Activated CD4-positive, alpha-beta T cell treated with anti-CD3 and anti-CD28 coated beads for 36 hours (primary cell): Measurements from ENCODE around the gene PDCD5. TPM values are rescaled to one million over a fixed set of nuclear protein-coding genes. Genes with fewer than 3 reads are reported as not detected.
"Not testable (repeated sequence)": the region's sequence is repeated elsewhere in the genome, so short reads cannot be mapped to it uniquely, and the experiment has no call there.

Source experiments
- ATAC-seq: fragments of 200-7000 bp; cut with Tn5 transposase; one replicate; pipeline ENCODE4 v1.10.0; 2021; ENCODE audit warnings: mild to moderate bottlenecking, moderate library complexity
- CTCF ChIA-PET: fragments of 350-600 bp; sonication (Branson Sonifier 250); formaldehyde crosslinking; loops from one replicate; lab custom pipeline; 2021; ENCODE audit warnings: antibody characterized with exemption; lab: Charles Lee
- POLR2A ChIA-PET: fragments of 350-600 bp; sonication (Branson Sonifier 250); formaldehyde crosslinking; loops from one replicate; lab custom pipeline; 2021; ENCODE audit warnings: antibody characterized with exemption, inconsistent platforms; lab: Charles Lee
- DNase-seq: peaks from one replicate; pipeline ENCODE4 v3.0.0-alpha.2; 2020
- H3K27ac Mint-ChIP-seq: one replicate; pipeline ENCODE4 v1.8.0; 2021; ENCODE audit warnings: mixed read lengths
- H3K27me3 Mint-ChIP-seq: one replicate; pipeline ENCODE4 v1.8.0; 2021; ENCODE audit warnings: mixed read lengths
- H3K36me3 Mint-ChIP-seq: one replicate; pipeline ENCODE4 v1.8.0; 2021; ENCODE audit warnings: low read depth, mixed read lengths
- H3K4me1 Mint-ChIP-seq: one replicate; pipeline ENCODE4 v1.8.0; 2021; ENCODE audit warnings: mixed read lengths
- H3K4me3 Mint-ChIP-seq: one replicate; pipeline ENCODE4 v1.8.0; 2021; ENCODE audit warnings: mild to moderate bottlenecking, moderate library complexity, mixed read lengths
- H3K9me3 Mint-ChIP-seq: one replicate; pipeline ENCODE4 v1.8.0; 2021; ENCODE audit warnings: low read depth, mixed read lengths
- intact Hi-C, 2 experiments: fragments of 100-400 bp; cut with DNase I in 1 of 2; cut with micrococcal nuclease in 1 of 2; formaldehyde crosslinking; loops; one replicate each; pipeline versions ENCODE4 v1.14.2 to v1.15.1; 2022 to 2024; cut with DNase I, micrococcal nuclease
- total RNA-seq, 2 experiments: library from RNA; stranded (reverse); gene quantifications; one replicate each; pipeline ENCODE4 v1.2.3, GENCODE V29; 2021

PDCD5 gene
- total RNA-seq, 2 experiments from 2014 or later = 268 to 272 TPM

DNA sequence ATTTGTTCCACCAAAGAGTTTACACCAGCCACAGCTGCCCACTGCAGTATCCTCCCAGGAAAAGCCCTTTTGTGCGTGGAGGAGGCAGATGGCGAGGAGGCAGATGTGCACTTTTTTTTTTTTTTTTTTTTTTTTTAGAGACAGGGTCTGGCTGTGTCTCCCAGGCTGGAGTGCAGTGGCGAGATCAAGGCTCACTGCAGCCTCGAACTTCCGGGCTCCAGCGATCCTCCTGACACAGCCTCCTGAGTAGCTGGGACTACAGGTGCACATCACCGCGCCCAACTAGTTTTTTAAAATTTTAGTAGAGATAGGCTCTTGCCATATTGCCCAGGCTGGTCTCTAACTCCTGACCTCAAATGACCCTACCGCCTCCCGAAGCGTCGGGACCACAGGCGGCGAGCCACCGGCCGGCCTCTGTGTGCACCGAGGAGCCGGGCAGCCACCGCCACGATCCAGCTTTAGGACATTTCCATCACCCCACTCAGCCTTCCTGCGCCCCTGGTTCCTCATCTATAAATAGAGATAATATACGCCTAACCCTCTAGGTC is 563 bp upstream of the PDCD5 start:
- peak; percentile 11 for ATAC-seq
- no peak for DNase-seq
- ChIA-PET CTCF (interaction anchor here (0.8 to 1.2 kb wide), 3 partner anchors 8 to 241 kb away, joined by 4 to 6 read pairs (median 4); no protein-coding TSS in a partner anchor), POLR2A (interaction anchor here (0.6 to 0.9 kb wide), 3 partner anchors 15 to 37 kb away, joined by 3 to 4 read pairs (median 4); no protein-coding TSS in a partner anchor)
- peaks cover 29% of the 10 kb centered on the region for H3K36me3 Mint-ChIP-seq
- H3K4me1 Mint-ChIP-seq = peaks cover 28% of the 10 kb centered on the region
- peak overlapping the region; percentile 92 for H3K4me3 Mint-ChIP-seq
- peaks cover 2% of the 10 kb centered on the region for H3K27me3 Mint-ChIP-seq
- H3K9me3 Mint-ChIP-seq = no peaks in the 10 kb centered on the region
- peak overlapping the region; percentile 91 for H3K27ac Mint-ChIP-seq
- intact Hi-C loops = loop anchor here (2.0 to 5.0 kb wide), 5 partner anchors 112 to 792 kb away; partner anchors contain the start of genes CEBPG (in 1 of the 2), GPATCH1 (in 1 of the 2) and NUDT19 (in 1 of the 2)

DNA sequence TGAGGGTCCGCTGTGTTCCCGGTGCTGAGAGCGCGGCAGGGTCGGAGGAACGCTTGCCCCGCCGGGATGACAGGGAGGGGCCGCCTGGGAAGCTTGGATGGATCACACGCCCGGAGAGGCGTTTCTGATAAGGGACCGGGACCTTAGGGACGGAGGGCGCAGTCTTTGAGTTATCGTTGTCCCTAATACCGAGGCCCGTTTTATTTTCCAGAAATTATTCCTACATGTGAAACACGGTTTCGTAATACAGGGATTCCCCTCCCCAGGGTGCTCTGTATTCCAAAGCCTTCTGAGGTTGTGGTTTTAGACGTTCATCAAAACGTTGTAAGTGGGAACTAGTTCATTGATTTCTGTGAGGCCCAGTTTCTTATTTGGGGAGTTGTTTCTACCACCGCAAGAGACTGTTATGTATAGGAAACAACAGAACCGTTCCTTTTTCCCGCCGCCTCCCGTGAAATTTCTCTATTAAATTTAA is 752 bp downstream of the PDCD5 start:
- no peaks in the 10 kb centered on the region for H3K9me3 Mint-ChIP-seq
- H3K27ac Mint-ChIP-seq = peak overlapping the region; percentile 86
- no peaks in the 10 kb centered on the region for H3K27me3 Mint-ChIP-seq
- ATAC-seq (no peak), DNase-seq (no peak)
- CTCF ChIA-PET = no interaction called here
- peaks cover 41% of the 10 kb centered on the region for H3K36me3 Mint-ChIP-seq
- H3K4me3 Mint-ChIP-seq = peak overlapping the region; percentile 92
- peaks cover 39% of the 10 kb centered on the region for H3K4me1 Mint-ChIP-seq
- intact Hi-C loops = loop anchor here (1.0 to 5.0 kb wide), 11 partner anchors 94 to 940 kb away; partner anchors contain the start of genes ANKRD27 (in 2 of the 2), RGS9BP (in 2 of the 2), CEBPG (in 1 of the 2) and DPY19L3 (in 1 of the 2)
- POLR2A ChIA-PET = no interaction called here

DNA sequence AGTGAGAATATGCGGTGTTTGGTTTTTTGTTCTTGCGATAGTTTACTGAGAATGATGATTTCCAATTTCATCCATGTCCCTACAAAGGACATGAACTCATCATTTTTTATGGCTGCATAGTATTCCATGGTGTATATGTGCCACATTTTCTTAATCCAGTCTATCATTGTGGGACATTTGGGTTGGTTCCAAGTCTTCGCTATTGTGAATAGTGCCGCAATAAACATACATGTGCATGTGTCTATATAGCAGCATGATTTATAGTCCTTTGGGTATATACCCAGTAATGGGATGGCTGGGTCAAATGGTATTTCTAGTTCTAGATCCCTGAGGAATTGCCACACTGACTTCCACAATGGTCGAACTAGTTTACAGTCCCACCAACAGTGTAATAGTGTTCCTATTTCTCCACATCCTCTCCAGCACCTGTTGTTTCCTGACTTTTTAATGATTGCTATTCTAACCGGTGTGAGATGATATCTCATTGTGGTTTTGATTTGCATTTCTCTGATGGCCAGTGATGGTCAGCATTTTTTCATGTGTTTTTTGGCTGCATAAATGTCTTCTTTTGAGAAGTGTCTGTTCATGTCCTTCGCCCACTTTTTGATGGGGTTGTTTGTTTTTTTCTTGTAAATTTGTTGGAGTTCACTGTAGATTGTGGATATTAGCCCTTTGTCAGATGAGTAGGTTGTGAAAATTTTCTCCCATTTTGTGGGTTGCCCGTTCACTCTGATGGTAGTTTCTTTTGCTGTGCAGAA is 6.9 kb downstream of the PDCD5 start:
- H3K27ac Mint-ChIP-seq, H3K9me3 Mint-ChIP-seq, intact Hi-C loops, POLR2A ChIA-PET, H3K27me3 Mint-ChIP-seq, ATAC-seq, CTCF ChIA-PET, DNase-seq, H3K4me3 Mint-ChIP-seq: not testable (repeated sequence)
- Mint-ChIP-seq H3K4me1 (peaks cover 27% of the 10 kb centered on the region), H3K36me3 (peaks cover 67% of the 10 kb centered on the region)

DNA sequence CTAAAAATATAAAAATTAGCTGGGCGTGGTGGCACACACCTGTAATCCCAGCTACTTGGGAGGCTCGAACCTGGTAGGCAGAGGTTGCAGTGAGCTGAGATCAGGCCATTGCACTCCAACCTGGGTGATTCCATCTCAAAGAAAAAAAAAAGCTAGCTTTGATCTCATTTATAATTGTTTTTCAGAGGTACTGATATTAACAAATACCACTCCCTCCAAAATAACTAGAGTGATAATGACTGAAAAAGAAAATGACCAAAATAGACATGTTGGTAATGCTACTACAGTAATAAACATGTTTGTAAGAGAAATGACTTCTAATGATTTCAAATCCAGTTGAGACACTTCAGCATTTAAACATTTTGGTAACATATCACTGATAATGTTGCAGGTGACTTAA is 13.0 kb downstream of the PDCD5 start:
- ChIA-PET POLR2A (no interaction called here), CTCF (no interaction called here)
- Mint-ChIP-seq H3K27ac (peak overlapping the region; percentile 13), H3K9me3 (no peaks in the 10 kb centered on the region), H3K27me3 (no peaks in the 10 kb centered on the region), H3K36me3 (peaks cover 61% of the 10 kb centered on the region), H3K4me3 (no peak overlapping the region), H3K4me1 (no peaks in the 10 kb centered on the region)
- ATAC-seq = no peak
- no peak for DNase-seq
- intact Hi-C loops = no loop called here

DNA sequence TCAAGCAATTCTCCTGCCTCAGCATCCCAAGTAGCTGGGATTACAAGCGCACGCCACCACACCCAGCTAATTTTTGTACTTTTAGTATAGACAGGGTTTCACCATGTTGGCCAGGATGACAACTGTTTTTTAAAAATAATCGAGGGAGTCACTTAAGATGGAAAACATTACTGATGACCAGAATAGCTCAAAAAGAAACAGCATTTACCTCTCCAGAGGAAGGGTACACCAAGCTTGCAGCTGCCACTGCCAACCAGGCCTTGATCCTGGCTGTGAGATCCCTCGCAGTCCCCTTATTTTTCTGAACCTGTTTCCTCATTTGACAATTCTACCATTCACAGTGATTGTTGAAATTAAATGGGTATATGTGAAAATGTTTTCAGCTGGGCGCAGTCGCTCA is 14.5 kb downstream of the PDCD5 start:
- Mint-ChIP-seq H3K4me3 (no peak overlapping the region), H3K36me3 (peaks cover 63% of the 10 kb centered on the region), H3K4me1 (peaks cover 7% of the 10 kb centered on the region), H3K9me3 (no peaks in the 10 kb centered on the region), H3K27ac (no peak overlapping the region), H3K27me3 (no peaks in the 10 kb centered on the region)
- intact Hi-C loops = loop anchor here in 1 of 2 experiments (5.0 kb wide), 2 partner anchors 97 to 522 kb away; partner anchors contain the start of gene NUDT19
- ATAC-seq (no peak), DNase-seq (no peak)
- POLR2A ChIA-PET = interaction anchor here (1.0 kb wide), 1 partner anchor 15 kb away, joined by 3 read pairs; no protein-coding TSS in a partner anchor
- CTCF ChIA-PET = no interaction called here

DNA sequence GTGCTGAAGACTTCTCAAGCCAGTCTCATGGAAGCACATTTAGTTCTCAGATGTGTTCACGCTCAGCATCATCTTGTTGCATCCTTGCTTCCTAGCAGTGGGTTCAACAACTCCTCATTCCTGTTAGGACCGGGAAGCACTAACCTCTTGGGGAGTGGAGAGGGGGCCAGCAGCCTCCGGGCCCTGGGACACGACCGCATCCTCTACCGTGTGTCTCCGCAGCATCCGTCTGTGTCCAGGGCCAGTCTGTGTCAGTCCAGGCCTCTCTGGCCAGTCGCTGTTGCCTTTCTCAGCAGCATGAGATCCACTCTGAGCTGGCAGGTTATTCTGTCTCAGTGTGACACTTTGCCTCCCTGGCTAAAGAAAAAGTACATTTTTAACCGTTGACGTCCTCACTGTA is 17.0 kb downstream of the PDCD5 start:
- no peaks in the 10 kb centered on the region for H3K27me3 Mint-ChIP-seq
- DNase-seq (no peak), ATAC-seq (no peak)
- peaks cover 50% of the 10 kb centered on the region for H3K36me3 Mint-ChIP-seq
- intact Hi-C loops = loop anchor here (2.0 to 5.0 kb wide), 3 partner anchors 77 to 519 kb away; partner anchors contain the start of genes ANKRD27 (in 2 of the 2), RGS9BP (in 2 of the 2) and NUDT19 (in 1 of the 2)
- no peak overlapping the region for H3K27ac Mint-ChIP-seq
- H3K4me1 Mint-ChIP-seq = peaks cover 7% of the 10 kb centered on the region
- CTCF ChIA-PET = interaction anchor here (1.0 to 1.1 kb wide), 2 partner anchors 14 to 151 kb away, joined by 3 to 6 read pairs; no protein-coding TSS in a partner anchor
- H3K4me3 Mint-ChIP-seq = no peak overlapping the region
- no peaks in the 10 kb centered on the region for H3K9me3 Mint-ChIP-seq
- POLR2A ChIA-PET = no interaction called here

DNA sequence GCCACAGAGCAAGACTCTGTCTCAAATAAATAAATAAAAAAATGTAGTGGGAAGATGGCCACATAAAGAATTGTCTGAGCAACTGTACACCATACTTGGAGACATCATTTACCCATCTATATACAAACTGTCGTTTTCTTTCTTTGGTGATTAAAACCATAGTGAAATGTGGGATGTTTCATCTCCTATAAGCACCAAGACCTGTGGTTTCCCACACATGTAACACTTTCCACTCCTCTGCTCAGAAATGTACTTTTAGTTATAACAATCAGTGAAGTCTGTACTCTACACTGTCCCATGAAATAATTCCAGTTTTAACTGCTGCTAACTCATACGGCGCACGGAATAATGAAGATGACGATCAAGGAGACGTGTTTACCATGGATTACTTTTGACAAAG is 18.3 kb downstream of the PDCD5 start:
- peaks cover 7% of the 10 kb centered on the region for H3K4me1 Mint-ChIP-seq
- peaks cover 42% of the 10 kb centered on the region for H3K36me3 Mint-ChIP-seq
- POLR2A ChIA-PET = no interaction called here
- H3K27ac Mint-ChIP-seq = no peak overlapping the region
- H3K9me3 Mint-ChIP-seq = no peaks in the 10 kb centered on the region
- intact Hi-C loops = loop anchor here (2.0 to 5.0 kb wide), 3 partner anchors 76 to 518 kb away; partner anchors contain the start of genes ANKRD27 (in 2 of the 2), RGS9BP (in 2 of the 2) and NUDT19 (in 1 of the 2)
- DNase-seq (peak; percentile 9), ATAC-seq (peak; percentile 73)
- H3K4me3 Mint-ChIP-seq = no peak overlapping the region
- CTCF ChIA-PET = interaction anchor here (0.9 to 3.0 kb wide), 7 partner anchors 13 to 370 kb away, joined by 3 to 23 read pairs (median 4); partner anchors contain the start of gene RGS9BP
- no peaks in the 10 kb centered on the region for H3K27me3 Mint-ChIP-seq

DNA sequence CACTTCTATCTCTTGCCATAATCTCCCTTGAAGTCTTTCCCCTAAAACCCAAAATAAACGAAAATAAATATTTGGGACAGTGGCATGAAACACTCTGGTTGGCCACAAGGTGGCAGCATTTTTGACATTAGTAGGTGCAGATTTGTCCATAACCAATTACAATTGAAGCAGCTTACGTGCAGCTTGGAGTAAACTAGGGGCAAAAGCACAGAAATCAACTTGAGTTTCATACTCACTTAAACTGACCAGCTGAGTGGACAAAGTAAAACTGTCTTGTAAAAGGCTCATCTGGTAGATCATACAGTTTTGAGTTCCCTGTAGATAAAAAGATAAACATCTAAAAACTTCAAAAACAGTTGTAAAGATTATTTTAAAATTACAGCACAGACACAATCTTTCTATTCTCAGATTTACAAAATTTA is 18.8 kb downstream of the PDCD5 start:
- Mint-ChIP-seq H3K27me3 (no peaks in the 10 kb centered on the region), H3K9me3 (no peaks in the 10 kb centered on the region), H3K36me3 (peaks cover 40% of the 10 kb centered on the region), H3K4me1 (peaks cover 7% of the 10 kb centered on the region), H3K27ac (no peak overlapping the region), H3K4me3 (no peak overlapping the region)
- ATAC-seq (peak; percentile 66), DNase-seq (peak; percentile 62)
- intact Hi-C loops = loop anchor here (2.0 to 5.0 kb wide), 3 partner anchors 75 to 518 kb away; partner anchors contain the start of genes ANKRD27 (in 2 of the 2), RGS9BP (in 2 of the 2) and NUDT19 (in 1 of the 2)
- POLR2A ChIA-PET = no interaction called here
- CTCF ChIA-PET = interaction anchor here (0.5 to 3.0 kb wide), 12 partner anchors 12 to 682 kb away, joined by 3 to 23 read pairs (median 3); partner anchors contain the start of genes GPATCH1 and RGS9BP

DNA sequence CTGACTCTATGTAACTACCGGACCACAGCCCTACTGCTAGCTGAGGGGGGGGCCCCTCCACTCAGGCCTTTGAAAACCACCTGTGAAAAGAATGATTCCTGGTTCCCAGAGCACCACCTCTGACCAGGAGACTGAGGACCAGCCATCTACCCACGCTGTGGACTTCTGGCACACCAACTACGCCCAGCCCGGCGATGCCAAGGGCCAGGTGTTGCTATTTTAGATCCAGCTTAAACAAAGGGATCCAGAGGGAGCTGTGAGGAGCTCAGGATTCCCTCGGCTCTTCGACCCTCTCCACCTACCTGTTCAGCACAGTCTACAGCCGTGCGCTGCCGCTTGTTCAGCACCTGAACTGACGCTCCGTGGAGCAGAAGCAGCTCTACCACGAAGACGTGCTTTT is 23.0 kb downstream of the PDCD5 start:
- peaks cover 7% of the 10 kb centered on the region for H3K4me1 Mint-ChIP-seq
- H3K36me3 Mint-ChIP-seq = peaks cover 24% of the 10 kb centered on the region
- POLR2A ChIA-PET = no interaction called here
- no peaks in the 10 kb centered on the region for H3K27me3 Mint-ChIP-seq
- CTCF ChIA-PET = interaction anchor here (0.8 kb wide), 1 partner anchor 17 kb away, joined by 3 read pairs; no protein-coding TSS in a partner anchor
- intact Hi-C loops = no loop called here
- H3K9me3 Mint-ChIP-seq = no peaks in the 10 kb centered on the region
- ATAC-seq (no peak), DNase-seq (no peak)
- H3K4me3 Mint-ChIP-seq = no peak overlapping the region
- no peak overlapping the region for H3K27ac Mint-ChIP-seq

DNA sequence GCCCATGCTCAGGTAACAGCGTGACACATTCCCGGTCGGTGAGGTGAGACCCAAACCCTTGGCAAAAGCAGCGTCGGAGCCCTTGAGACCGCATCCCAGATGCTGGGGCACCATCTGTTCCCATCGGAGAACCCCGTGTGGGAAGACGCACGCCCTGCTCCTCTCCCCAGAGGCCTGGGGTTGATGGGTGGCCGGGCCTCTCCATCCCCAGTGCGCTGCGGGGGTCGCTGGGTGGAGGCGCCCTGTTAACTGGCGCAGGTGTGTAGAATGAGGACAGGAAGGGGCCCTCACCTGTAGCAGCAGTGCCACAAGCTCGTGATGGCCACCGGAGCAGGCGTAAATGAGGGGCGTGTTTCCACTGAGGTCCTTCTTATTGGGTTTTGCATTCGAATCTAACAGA is 24.6 kb downstream of the PDCD5 start:
- H3K4me1 Mint-ChIP-seq = no peaks in the 10 kb centered on the region
- H3K36me3 Mint-ChIP-seq = peaks cover 17% of the 10 kb centered on the region
- H3K9me3 Mint-ChIP-seq = no peaks in the 10 kb centered on the region
- POLR2A ChIA-PET = interaction anchor here (1.1 kb wide), 1 partner anchor 21 kb away, joined by 4 read pairs; no protein-coding TSS in a partner anchor
- intact Hi-C loops = no loop called here
- no peak for DNase-seq
- H3K27me3 Mint-ChIP-seq = no peaks in the 10 kb centered on the region
- H3K27ac Mint-ChIP-seq = no peak overlapping the region
- no peak for ATAC-seq
- CTCF ChIA-PET = no interaction called here
- no peak overlapping the region for H3K4me3 Mint-ChIP-seq

DNA sequence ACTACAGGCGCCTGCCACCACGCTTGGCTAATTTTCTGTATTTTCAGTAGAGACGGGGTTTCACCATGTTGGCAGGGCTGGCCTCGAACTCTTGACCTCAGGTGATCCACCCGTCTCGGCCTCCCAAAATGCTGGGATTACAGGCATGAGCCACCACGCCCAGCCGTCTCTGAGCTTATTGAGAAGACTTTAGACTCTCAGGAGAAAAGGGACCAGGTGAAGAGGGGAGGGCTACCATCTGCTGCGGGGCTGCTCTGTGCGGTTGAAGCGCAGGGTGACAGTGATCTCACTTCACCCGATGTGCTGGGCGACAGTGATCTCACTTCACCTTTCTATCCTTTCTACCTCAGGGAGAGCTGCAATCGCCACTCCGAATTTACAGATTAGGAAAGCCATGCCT is 25.3 kb downstream of the PDCD5 start:
- POLR2A ChIA-PET = interaction anchor here (1.1 kb wide), 1 partner anchor 22 kb away, joined by 4 read pairs; no protein-coding TSS in a partner anchor
- Mint-ChIP-seq H3K36me3 (peaks cover 17% of the 10 kb centered on the region), H3K4me3 (no peak overlapping the region), H3K9me3 (no peaks in the 10 kb centered on the region), H3K27ac (no peak overlapping the region), H3K27me3 (no peaks in the 10 kb centered on the region), H3K4me1 (no peaks in the 10 kb centered on the region)
- CTCF ChIA-PET = no interaction called here
- ATAC-seq = no peak
- intact Hi-C loops = no loop called here
- DNase-seq = no peak
